ENCODE data around the gene SERGEF. TPM values are rescaled to one million over a fixed set of nuclear protein-coding genes. Genes with fewer than 3 reads are reported as not detected.

SERGEF gene
- polyA plus RNA-seq, 2 of the 4 experiments (the other 2 are of a cell fraction), result 20.7 to 24.1 TPM

DNA sequence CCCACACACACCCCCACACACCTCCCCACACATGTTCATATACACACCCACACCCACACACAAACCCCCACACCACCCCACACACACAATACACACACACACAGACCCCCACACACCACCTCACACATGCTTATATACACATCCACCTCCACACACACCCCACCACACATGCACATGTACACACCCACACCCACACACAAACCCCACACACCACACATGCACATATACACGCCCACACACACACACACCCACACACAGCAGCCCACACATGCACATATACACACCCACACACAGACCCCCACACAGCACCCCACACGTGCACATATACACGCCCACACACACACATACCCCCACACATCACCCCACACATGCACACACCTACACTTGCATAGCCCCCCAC, 249.1 kb downstream of the SERGEF start:
- ChIA-PET CTCF (no interaction called here), POLR2A (no interaction called here)
- Histone ChIP-seq H3K4me1 (no peaks in the 10 kb centered on the region), H3K4me3 (no peak overlapping the region), H3K9me3 (no peaks in the 10 kb centered on the region), H3K27ac (no peak overlapping the region), H3K4me2 (no peak overlapping the region)
- FAIRE-seq (no peak), ATAC-seq (no peak), DNase-seq (ENCODE audit: low read depth in 1 of 2, low spot score in 1 of 2) (no peak)
- WGBS (ENCODE audit: missing lambda C conversion rate), result 13% methylated on average over 3 of the region's 3 CpGs
- TF ChIP-seq, protein P1, sequence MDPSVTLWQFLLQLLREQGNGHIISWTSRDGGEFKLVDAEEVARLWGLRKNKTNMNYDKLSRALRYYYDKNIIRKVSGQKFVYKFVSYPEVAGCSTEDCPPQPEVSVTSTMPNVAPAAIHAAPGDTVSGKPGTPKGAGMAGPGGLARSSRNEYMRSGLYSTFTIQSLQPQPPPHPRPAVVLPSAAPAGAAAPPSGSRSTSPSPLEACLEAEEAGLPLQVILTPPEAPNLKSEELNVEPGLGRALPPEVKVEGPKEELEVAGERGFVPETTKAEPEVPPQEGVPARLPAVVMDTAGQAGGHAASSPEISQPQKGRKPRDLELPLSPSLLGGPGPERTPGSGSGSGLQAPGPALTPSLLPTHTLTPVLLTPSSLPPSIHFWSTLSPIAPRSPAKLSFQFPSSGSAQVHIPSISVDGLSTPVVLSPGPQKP (IDR thresholded peaks at IDR 0.05; ENCODE audit: low read depth, low read length), result no peak
- TF ChIP-seq MAFK (IDR thresholded peaks at IDR 0.05; ENCODE audit: partially characterized antibody) (no peak), GATA3 (IDR thresholded peaks at IDR 0.05; ENCODE audit: borderline replicate concordance) (no peak), HOXB5 (CRISPR knock-in tag; IDR thresholded peaks at IDR 0.05) (no peak), EHF (CRISPR knock-in tag; IDR thresholded peaks at IDR 0.05) (no peak), POLR2A (IDR thresholded peaks at IDR 0.05; ENCODE audit: low read length) (no peak), POLR2AphosphoS2 (conservative IDR thresholded peaks at IDR 0.05; ENCODE audit: low read length) (no peak)

DNA sequence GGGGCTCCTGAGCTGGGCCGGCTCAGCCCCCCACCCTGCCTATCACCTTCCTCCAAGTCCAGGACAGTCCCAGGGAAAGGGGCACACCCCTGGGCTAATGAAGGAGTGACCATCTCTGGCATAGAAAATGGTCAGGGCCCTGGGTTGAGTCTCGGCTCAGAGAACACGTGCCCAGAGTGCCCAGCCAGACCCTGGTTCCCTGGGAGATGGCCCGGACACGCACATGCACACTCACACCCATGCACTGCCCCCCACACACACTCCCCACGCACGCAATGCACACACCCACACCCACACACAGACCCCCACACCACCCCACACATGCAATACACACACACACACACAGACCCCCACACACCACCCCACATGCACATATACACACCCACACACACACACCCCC, 249.6 kb downstream of the SERGEF start:
- CTCF ChIA-PET, result no interaction called here
- no peak overlapping the region for H3K27ac ChIP-seq
- POLR2A ChIA-PET, result no interaction called here
- H3K9me3 ChIP-seq, result no peaks in the 10 kb centered on the region
- TF ChIP-seq SREBF2 (IDR thresholded peaks at IDR 0.05), result no peak
- no peak for TF ChIP-seq ZFP36 (IDR thresholded peaks at IDR 0.05; ENCODE audit: borderline replicate concordance, partially characterized antibody)
- TF ChIP-seq MAZ (IDR thresholded peaks at IDR 0.05; ENCODE audit: borderline replicate concordance, low read depth, low read length), result no peak
- TF ChIP-seq EHF (CRISPR knock-in tag; IDR thresholded peaks at IDR 0.05), result no peak
- TF ChIP-seq, protein P2, sequence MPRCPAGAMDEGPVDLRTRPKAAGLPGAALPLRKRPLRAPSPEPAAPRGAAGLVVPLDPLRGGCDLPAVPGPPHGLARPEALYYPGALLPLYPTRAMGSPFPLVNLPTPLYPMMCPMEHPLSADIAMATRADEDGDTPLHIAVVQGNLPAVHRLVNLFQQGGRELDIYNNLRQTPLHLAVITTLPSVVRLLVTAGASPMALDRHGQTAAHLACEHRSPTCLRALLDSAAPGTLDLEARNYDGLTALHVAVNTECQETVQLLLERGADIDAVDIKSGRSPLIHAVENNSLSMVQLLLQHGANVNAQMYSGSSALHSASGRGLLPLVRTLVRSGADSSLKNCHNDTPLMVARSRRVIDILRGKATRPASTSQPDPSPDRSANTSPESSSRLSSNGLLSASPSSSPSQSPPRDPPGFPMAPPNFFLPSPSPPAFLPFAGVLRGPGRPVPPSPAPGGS (IDR thresholded peaks at IDR 0.05), result no peak
- TF ChIP-seq, protein P3, sequence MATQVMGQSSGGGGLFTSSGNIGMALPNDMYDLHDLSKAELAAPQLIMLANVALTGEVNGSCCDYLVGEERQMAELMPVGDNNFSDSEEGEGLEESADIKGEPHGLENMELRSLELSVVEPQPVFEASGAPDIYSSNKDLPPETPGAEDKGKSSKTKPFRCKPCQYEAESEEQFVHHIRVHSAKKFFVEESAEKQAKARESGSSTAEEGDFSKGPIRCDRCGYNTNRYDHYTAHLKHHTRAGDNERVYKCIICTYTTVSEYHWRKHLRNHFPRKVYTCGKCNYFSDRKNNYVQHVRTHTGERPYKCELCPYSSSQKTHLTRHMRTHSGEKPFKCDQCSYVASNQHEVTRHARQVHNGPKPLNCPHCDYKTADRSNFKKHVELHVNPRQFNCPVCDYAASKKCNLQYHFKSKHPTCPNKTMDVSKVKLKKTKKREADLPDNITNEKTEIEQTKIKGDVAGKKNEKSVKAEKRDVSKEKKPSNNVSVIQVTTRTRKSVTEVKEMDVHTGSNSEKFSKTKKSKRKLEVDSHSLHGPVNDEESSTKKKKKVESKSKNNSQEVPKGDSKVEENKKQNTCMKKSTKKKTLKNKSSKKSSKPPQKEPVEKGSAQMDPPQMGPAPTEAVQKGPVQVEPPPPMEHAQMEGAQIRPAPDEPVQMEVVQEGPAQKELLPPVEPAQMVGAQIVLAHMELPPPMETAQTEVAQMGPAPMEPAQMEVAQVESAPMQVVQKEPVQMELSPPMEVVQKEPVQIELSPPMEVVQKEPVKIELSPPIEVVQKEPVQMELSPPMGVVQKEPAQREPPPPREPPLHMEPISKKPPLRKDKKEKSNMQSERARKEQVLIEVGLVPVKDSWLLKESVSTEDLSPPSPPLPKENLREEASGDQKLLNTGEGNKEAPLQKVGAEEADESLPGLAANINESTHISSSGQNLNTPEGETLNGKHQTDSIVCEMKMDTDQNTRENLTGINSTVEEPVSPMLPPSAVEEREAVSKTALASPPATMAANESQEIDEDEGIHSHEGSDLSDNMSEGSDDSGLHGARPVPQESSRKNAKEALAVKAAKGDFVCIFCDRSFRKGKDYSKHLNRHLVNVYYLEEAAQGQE (IDR thresholded peaks at IDR 0.05), result no peak
- no peak for TF ChIP-seq KDM1A (IDR thresholded peaks at IDR 0.05; ENCODE audit: low read depth)
- TF ChIP-seq POLR2AphosphoS2 (conservative IDR thresholded peaks at IDR 0.05; ENCODE audit: low read length), result no peak
- TF ChIP-seq GATA3 (IDR thresholded peaks at IDR 0.05; ENCODE audit: borderline replicate concordance), result no peak
- DNase-seq (ENCODE audit: low read depth in 1 of 2, low spot score in 1 of 2), result no peak
- no peaks in the 10 kb centered on the region for H3K4me1 ChIP-seq
- no peak overlapping the region for H3K4me3 ChIP-seq
- no peak for ATAC-seq
- no peak for FAIRE-seq
- no peak overlapping the region for H3K4me2 ChIP-seq
- WGBS (ENCODE audit: missing lambda C conversion rate), result 35% methylated on average over 7 of the region's 7 CpGs

DNA sequence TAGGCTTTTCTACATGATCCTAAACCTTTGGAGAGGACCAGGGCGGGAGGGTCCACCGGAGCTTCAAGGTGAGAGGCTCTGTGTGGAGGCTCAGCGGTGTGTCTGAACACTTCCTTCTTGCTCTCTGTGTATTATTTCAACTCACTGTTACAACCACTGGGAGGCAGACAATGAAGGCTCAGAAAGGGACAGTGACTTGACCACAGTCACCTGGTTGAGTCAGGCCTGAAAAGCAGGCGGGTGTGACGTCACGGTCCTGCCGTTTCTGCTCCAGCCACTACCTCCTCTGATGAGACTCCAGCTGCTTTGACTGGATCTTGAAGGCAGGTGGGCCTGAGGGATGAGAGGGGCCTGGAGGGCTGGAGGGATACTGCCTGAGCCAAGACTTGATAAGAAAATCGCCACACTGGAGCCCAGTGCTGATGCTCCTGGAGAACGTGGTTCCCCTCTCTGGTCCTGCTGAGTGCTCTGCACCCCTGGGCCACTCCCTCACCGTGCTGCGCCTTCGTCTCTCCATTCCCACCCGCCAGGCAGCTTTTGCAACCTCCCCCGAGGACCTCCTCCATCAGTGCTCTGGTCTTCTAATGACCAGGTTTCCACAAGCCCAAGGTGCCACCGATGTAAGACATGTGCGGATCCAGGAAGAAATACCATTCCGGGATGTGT, 250.4 kb downstream of the SERGEF start:
- H3K27ac ChIP-seq, result no peak overlapping the region
- H3K4me1 ChIP-seq, result no peaks in the 10 kb centered on the region
- H3K9me3 ChIP-seq, result no peaks in the 10 kb centered on the region
- TF ChIP-seq FOXS1 (CRISPR knock-in tag; IDR thresholded peaks at IDR 0.05) (no peak), POLR2AphosphoS2 (conservative IDR thresholded peaks at IDR 0.05; ENCODE audit: low read length) (no peak), CBX2 (IDR thresholded peaks at IDR 0.05; ENCODE audit: borderline replicate concordance, low read depth) (no peak), ZC3H11A (IDR thresholded peaks at IDR 0.05) (no peak), JUN (IDR thresholded peaks at IDR 0.05) (no peak), ZSCAN20 (CRISPR knock-in tag; IDR thresholded peaks at IDR 0.05) (no peak), CBX8 (IDR thresholded peaks at IDR 0.05) (no peak), TP53 (CRISPR knock-in tag; IDR thresholded peaks at IDR 0.05) (no peak), KDM1A (IDR thresholded peaks at IDR 0.05; ENCODE audit: low read depth) (no peak), NR3C1 (IDR thresholded peaks at IDR 0.05) (no peak)
- TF ChIP-seq, protein P1 (IDR thresholded peaks at IDR 0.05; ENCODE audit: low read depth, low read length), result no peak
- TF ChIP-seq, protein P4, sequence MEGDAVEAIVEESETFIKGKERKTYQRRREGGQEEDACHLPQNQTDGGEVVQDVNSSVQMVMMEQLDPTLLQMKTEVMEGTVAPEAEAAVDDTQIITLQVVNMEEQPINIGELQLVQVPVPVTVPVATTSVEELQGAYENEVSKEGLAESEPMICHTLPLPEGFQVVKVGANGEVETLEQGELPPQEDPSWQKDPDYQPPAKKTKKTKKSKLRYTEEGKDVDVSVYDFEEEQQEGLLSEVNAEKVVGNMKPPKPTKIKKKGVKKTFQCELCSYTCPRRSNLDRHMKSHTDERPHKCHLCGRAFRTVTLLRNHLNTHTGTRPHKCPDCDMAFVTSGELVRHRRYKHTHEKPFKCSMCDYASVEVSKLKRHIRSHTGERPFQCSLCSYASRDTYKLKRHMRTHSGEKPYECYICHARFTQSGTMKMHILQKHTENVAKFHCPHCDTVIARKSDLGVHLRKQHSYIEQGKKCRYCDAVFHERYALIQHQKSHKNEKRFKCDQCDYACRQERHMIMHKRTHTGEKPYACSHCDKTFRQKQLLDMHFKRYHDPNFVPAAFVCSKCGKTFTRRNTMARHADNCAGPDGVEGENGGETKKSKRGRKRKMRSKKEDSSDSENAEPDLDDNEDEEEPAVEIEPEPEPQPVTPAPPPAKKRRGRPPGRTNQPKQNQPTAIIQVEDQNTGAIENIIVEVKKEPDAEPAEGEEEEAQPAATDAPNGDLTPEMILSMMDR (IDR thresholded peaks at IDR 0.05), result no peak
- TF ChIP-seq, protein P5, sequence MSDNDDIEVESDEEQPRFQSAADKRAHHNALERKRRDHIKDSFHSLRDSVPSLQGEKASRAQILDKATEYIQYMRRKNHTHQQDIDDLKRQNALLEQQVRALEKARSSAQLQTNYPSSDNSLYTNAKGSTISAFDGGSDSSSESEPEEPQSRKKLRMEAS (IDR thresholded peaks at IDR 0.05), result no peak
- CTCF ChIA-PET, result interaction anchor here (1.9 to 4.7 kb wide), 3 partner anchors 10 to 217 kb away, joined by 9 to 41 read pairs (median 17); no protein-coding TSS in a partner anchor
- no peak overlapping the region for H3K4me2 ChIP-seq
- WGBS (ENCODE audit: missing lambda C conversion rate), result 63% methylated on average over 17 of the region's 17 CpGs
- FAIRE-seq (no peak), DNase-seq (ENCODE audit: low read depth in 1 of 2, low spot score in 1 of 2) (no peak), ATAC-seq (peak in 1 of 2 experiments; percentile 14; a peak in 1 of 6 replicates)
- POLR2A ChIA-PET, result no interaction called here
- H3K4me3 ChIP-seq, result no peak overlapping the region

All from A549 (cell line).